Activated CD8-positive, alpha-beta memory T cell treated with anti-CD3 and anti-CD28 coated beads, Interleukin-2, amount 50 U/mL, for 24 hours (primary cell): ENCODE data around the gene ANKRD9.

Source experiments
- DNase-seq: peaks from one replicate; pipeline ENCODE4 v3.0.0-alpha.2; 2020; ENCODE audit errors: extremely low read depth

The ANKRD9 gene

GRCh38 chr14:102479107-102479506 is 30.5 kb downstream of the ANKRD9 start:
- DNase-seq, result no peak

GRCh38 chr14:102474934-102475333 is 34.6 kb downstream of the ANKRD9 start:
- no peak for DNase-seq

GRCh38 chr14:102473559-102473958 is 36.0 kb downstream of the ANKRD9 start:
- no peak for DNase-seq

GRCh38 chr14:102472791-102473150 is 36.8 kb downstream of the ANKRD9 start:
- DNase-seq, result no peak

- no peak for DNase-seq
These were observed 37.4 kb downstream of the ANKRD9 start for GRCh38 chr14:102471921-102472790.

GRCh38 chr14:102469261-102469660 is 40.3 kb downstream of the ANKRD9 start:
- DNase-seq, result no peak

- DNase-seq, result no peak
These were observed 44.7 kb downstream of the ANKRD9 start for GRCh38 chr14:102464846-102465341.

- no peak for DNase-seq
These were observed 45.6 kb downstream of the ANKRD9 start for GRCh38 chr14:102464006-102464405.

GRCh38 chr14:102462391-102462790 is 47.2 kb downstream of the ANKRD9 start:
- no peak for DNase-seq

GRCh38 chr14:102461490-102462338 is 47.9 kb downstream of the ANKRD9 start:
- no peak for DNase-seq

- no peak for DNase-seq
These were observed 52.1 kb downstream of the ANKRD9 start for GRCh38 chr14:102457509-102457908.

GRCh38 chr14:102454711-102455110 is 54.9 kb downstream of the ANKRD9 start:
- DNase-seq, result no peak

- no peak for DNase-seq
These were observed 57.3 kb downstream of the ANKRD9 start for GRCh38 chr14:102452302-102452701.
